Inflammatory macrophage treated with lipopolysaccharide for 4 hours (primary cell): Measurements from ENCODE around the gene CENPP.

Experiments used
- DNase-seq: peaks from one replicate; pipeline ENCODE4 v3.0.0-alpha.2; 2020

CENPP gene

GRCh38 chr9:92325269-92325990, at the start of gene CENPP, which contains the start of gene NOL8:
TSS of gene CENPP (plus strand) at chr9:92325953.
TSS of gene NOL8 (minus strand) at chr9:92325350. CDS start at chr9:92324161, 1,189 bp downstream.
- peak; percentile 93 for DNase-seq

- DNase-seq: no peak
These were observed 49.3 kb upstream of the CENPP start for GRCh38 chr9:92276331-92277032.

GRCh38 chr9:92278110-92278509, 47.6 kb upstream of the CENPP start:
- no peak for DNase-seq

- DNase-seq: no peak
These were observed 46.5 kb upstream of the CENPP start for GRCh38 chr9:92279302-92279701.

DNA sequence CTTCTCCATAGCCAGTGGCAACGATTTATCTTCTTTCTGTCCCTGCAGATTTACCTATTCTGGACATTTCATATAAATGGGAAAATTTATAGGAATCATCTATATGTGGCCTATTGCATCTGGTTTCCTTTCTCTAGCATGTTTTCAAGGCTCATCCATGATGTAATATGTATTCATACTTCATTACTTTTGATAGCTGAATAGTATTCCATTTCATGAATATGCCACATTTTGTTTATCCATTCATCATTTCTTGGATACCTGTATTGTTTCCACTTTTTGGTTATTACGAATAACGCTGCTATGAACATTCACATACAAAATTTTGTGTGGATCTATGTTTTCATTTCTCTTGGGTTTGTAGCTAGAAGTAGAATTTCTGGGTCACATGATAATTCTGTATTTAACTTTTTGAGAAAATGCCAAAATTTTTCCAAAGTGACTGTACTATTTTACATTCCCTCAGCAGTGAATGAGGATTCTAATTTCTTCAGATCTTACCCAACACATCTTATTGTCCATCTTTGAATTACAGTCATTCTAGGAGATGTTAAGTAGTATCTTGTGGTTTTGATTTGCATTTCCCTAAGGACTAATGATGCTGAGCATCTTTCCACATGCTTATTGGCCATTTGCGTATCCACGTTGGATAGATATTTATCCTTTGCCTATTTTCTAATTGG, 35.9 kb upstream of the CENPP start:
- DNase-seq: no peak

GRCh38 chr9:92290785-92291429, 34.8 kb upstream of the CENPP start:
- DNase-seq: no peak

DNA sequence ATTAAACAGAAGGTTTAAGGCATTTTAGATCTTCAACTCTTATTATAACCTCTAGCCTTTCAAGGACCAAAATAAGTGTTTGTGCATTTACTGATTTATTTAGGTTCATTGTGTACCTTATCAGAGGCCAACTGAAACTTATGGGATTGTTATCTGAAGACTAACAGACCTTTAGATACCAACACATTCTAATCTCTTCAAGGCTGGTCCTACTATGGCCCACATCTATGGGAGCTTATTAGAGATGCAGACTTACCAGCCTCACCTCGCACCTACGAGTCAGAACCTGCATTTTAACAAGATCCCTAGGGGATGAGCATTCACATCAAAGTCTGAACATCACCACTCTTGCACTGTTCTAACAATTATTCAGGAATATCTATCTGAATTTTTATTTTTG, 34.2 kb upstream of the CENPP start:
- DNase-seq: no peak

GRCh38 chr9:92292338-92293074, 33.2 kb upstream of the CENPP start:
- peak; percentile 77 for DNase-seq

DNA sequence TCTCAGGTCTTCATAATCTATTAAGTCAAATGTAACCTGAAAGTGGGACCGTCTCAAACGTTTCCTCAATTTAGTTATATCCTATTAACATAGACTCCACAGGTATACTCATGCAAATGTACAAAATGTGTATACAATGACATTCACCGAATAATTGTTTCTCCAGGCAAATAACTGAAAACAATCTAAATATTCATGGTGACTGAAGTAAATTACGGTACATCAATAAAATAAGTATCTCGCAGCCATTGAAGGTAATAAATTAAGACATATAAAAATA, 32.7 kb upstream of the CENPP start:
- no peak for DNase-seq

- DNase-seq: peak; percentile 98
These were observed 32.1 kb upstream of the CENPP start, which contains the start of gene IARS1 for GRCh38 chr9:92293452-92294296. TSS of gene IARS1 (minus strand) at chr9:92293697. CDS start at chr9:92289419, 4,278 bp downstream.

DNA sequence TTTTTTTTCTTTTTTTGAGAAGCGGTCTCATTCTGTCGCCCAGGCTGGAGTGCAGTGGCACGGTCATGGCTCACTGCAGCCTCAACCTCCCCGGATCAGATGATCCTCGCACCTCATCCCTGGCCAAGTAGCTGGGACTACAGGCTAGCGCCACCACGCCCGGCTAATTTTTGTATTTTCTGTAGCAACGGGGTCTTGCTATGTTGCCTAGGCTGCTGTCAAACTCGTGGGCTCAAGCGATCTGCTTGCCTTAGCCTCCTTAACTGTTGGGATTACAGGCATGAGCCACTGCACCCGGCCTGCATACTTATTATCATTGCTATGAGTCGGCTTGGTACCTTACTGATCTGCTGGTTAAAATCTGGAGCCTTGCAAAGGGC, 31.5 kb upstream of the CENPP start:
- no peak for DNase-seq

DNA sequence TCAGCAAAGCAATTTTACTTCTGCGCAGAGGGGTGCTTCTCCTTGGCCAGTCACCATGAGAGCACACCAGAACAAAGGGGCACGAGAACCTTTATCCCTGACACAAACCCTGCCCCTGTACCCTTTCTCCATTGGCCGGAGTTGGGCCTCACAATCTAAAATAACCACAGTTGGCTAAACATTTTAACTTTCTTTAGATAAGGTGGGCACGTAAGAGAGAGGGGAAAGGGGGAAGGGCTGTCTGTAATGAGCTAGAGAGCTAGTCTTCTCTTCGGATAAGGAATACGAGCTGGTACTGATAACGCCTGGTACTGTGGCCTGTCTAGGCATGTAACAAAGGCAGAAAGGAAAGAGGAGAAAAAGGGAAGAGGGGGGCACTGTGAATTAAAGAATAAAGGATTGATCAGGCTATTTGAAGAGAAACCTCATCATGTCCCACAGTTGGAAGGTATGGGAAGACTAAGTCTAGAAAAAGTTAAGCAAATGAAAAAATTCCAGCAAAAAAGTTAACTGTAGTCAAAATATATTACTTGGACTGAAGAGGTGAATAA, 30.4 kb upstream of the CENPP start:
- DNase-seq: no peak

DNA sequence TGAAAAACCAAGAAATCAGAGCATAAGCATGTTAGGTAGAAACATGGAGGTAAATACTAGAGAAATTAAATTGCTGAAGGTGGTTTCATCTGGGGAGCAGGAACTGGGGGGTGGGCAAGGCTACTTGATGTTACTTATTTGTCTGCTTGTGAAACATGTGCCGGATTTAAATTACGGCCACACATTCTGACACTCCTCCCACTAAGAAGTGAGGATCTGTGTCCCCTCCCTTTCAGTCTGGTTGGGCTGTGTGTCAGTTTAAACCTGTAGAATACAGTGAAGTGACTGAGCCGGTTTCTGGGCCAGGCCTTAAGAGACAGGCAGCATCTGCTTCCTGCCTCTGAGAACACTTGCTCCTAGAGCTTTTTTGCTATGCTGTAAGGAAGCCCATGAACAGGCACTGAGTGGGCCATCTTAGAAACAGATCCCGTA, 29.9 kb upstream of the CENPP start:
- DNase-seq: no peak

DNA sequence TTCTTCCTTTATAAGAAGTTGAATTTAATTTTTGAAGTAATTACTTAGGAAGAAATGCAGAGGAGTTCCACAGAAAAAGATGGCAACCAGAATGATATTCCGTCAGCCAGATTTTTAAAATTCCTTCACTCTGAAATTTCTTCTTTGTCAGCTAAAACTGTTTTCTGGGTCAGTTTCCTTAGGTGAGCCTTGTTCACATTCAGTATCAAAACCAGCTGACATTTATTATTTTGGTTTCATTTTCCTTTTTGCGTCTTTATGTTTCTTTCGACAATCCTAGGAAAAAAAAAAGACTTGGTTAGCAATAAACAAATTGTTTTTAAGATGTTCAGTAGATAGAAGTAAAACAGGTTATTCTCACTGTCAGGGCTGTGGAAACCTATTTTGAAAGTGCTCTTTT, 28.1 kb upstream of the CENPP start:
- DNase-seq: peak; percentile 13

- no peak for DNase-seq
These were observed 27.7 kb upstream of the CENPP start for GRCh38 chr9:92298036-92298435.

DNA sequence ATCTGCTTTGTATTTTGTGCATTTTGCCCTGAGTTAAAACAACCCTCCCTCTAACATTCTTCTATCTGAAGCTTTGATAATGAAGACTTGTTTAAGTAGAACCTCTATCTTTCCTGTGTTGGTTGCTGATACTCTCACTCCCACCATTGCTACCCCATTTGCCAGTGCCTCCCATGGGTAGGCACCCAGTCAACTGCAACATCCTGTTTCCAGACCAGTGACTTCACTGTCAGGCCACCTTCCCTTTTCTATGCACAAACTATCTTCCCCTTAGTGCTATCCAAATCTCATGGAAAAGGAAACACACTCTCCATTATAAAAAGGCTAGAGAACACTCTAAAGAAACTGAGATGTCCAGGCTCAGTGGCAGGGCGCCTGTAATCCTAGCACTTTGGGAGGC, 26.6 kb upstream of the CENPP start:
- DNase-seq: peak; percentile 55

GRCh38 chr9:92300936-92301335, 24.8 kb upstream of the CENPP start:
- DNase-seq: no peak

- DNase-seq: no peak
These were observed 16.9 kb upstream of the CENPP start for GRCh38 chr9:92308893-92309292.

DNA sequence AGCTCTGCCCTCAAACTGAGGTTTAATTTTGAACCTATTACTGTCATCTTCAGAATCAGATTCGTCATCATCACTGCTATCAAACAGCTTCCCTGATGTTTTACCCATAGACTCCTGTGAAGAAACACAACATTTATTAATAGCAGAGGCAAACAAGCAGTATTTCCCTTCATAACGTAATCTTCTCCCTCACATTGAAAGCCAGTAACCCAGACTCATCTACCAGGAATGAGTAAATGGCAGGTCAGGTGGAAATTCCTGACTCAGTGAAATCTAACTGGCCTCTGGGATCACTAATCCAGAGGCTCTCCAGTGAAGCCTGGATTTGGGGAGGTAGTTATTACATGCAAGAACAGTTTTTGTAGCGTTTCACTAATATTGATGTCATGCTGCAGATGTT, 15.2 kb upstream of the CENPP start:
- DNase-seq: no peak

DNA sequence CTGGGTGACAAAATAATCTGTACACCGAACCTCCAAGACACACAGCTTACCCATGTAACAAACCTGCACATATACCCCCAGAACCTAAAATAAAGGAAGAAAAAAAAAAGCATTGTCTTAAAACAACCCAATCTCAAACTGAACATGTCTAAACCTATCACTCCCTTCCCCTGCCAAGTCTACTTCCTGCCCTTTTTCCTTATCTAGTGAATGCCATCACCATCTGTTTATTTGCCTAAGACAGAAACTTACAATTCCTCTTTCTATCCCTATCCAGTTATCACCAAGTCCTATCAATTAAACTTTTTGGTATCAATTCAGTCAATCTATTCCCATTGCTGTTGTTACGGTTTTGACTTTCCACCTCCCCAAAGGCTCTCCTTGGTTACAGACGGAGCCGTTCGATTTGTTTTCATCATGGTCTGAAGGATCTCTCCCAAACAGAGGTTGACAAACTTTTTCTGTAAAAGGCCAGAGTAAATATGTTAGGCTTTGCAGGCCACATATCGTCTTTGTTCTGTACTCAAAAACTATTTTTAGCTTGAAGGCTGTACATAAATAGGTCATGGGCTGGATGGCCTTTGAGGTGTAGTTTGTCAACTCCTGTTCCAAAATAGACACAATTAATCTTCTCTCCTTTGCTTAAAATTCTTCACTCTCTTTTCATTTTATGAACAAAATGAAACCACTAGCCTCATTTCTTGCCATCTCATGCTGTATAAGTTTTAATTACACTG, 12.7 kb upstream of the CENPP start:
- no peak for DNase-seq

DNA sequence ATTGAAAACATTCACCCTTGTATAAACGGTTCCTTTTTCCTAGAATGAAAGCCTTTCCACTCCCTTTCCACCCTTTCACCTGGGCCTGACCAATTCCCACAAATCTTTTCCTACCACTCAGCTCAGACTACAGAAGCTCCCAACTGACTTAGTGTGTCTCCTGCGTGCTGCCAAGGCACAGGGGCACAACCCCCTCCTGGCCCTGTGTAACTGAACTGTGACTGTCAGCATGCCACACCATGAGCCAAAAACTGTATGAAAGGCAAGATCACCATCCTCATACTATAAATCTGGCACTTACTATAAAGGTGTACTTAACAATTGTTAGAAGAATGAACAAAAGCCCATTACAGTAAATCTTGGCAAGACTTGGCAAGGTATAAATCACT, 12.1 kb upstream of the CENPP start:
- DNase-seq: no peak
